GM12801 (cell line): ENCODE data around the gene HS3ST1.

Experiments
- CTCF ChIP-seq: IDR thresholded peaks from one replicate; pipeline ENCODE4 v1.5.1; 2011; ENCODE audit warnings: control low read depth; ENCODE audit not compliant: insufficient read length; ENCODE audit errors: extremely low read depth

HS3ST1 gene

GRCh38 chr4:11348449-11349088 is 80.1 kb downstream of the HS3ST1 start:
- TF ChIP-seq CTCF, result no peak

GRCh38 chr4:11344916-11345315 is 83.8 kb downstream of the HS3ST1 start:
- no peak for TF ChIP-seq CTCF

- no peak for TF ChIP-seq CTCF
These were observed 85.2 kb downstream of the HS3ST1 start for GRCh38 chr4:11343536-11343935.
